GM23248 (cell line): Measurements from ENCODE around the gene KIF25.

Experiments
- EZH2 ChIP-seq: fragments of 200-600 bp; sonication (generic); IDR thresholded peaks from 2 replicates; pipeline ENCODE4 v1.6.1; 2018; ENCODE audit warnings: antibody characterized with exemption, mild to moderate bottlenecking; ENCODE audit not compliant: insufficient read depth, poor library complexity, severe bottlenecking
- EZH2phosphoT487 ChIP-seq: fragments of 200-600 bp; sonication (generic); IDR thresholded peaks from 2 replicates; pipeline ENCODE4 v1.6.1; 2018; ENCODE audit warnings: antibody characterized with exemption, moderate library complexity, mild to moderate bottlenecking, low read depth; ENCODE audit not compliant: insufficient read depth

GRCh38 chr6:168038576-168039140 is 41.2 kb downstream of the KIF25 start:
- TF ChIP-seq EZH2 (no peak), EZH2phosphoT487 (no peak)
